Limb (tissue), 2 donors: ENCODE measurements around the gene ILKAP.
A peak's percentile ranks its signal among the peaks of the same experiment; 100 is the strongest.

Experiments used
- DNase-seq, 2 donors: peaks; one replicate each; pipeline ENCODE4 v3.0.0-alpha.2; 2016; ENCODE audit errors: extremely low spot score in 2 of 2

Gene ILKAP

GRCh38 chr2:238237431-238238135, 34.1 kb upstream of the ILKAP start:
- DNase-seq = no peak

DNA sequence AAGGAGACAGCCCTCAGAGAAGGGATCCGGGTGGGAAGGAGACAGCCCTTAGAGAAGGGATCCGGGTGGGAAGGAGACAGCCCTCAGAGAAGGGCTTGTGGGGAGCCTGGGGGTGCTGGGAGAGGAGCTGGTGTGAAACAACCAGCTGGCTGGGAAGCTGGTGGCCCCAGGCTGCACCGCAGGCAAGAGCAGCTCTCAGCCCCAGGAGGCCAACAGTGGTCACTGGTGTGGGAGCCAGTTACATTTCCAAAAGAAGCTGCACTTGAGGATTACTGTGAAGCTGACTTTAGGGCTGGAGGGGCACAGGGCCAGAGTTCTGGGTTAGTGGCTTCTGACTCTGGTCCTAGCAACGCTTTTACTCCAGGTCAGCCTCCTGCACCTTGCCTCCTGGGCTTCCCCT, 33.1 kb upstream of the ILKAP start:
- no peak for DNase-seq

GRCh38 chr2:238235856-238236255, 32.4 kb upstream of the ILKAP start:
- no peak for DNase-seq

DNA sequence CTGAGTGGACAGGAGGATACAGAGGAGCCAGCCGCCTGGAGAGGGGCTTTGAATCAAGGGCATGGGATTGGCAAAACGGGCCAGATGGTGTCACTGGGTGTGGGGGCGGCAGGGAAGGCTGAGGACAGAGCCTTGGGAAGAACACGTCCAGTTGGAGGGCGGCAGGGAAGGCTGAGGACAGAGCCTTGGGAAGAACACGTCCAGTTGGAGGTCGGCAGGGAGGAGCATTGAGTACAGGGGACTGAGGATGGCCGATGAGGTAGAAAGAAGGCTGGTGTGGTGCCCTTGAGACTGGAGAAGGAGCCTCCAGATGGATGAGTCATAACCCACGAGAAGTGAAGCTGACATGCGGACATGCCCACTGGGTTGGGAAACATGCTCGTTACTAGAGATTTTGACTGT, 31.8 kb upstream of the ILKAP start:
- no peak for DNase-seq

DNA sequence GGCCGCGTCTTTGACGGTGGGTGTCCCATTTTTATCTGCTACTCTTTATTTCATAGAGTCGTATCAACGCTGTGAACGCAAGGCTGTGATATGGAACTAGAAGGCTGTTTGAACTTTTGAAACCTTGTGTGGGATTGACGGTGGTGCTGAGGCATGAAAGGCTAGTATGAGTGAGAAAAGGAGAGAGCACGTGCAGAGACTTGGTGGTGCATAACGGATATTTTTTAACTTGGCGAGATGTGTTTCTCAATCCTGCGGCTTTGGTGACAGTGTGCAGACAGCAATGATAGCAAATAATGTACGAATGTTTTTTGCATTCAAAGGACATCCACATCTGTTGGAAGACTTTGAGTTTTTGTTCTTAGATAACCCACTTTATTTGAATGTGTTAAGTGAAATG, 30.1 kb upstream of the ILKAP start:
- DNase-seq = no peak

DNA sequence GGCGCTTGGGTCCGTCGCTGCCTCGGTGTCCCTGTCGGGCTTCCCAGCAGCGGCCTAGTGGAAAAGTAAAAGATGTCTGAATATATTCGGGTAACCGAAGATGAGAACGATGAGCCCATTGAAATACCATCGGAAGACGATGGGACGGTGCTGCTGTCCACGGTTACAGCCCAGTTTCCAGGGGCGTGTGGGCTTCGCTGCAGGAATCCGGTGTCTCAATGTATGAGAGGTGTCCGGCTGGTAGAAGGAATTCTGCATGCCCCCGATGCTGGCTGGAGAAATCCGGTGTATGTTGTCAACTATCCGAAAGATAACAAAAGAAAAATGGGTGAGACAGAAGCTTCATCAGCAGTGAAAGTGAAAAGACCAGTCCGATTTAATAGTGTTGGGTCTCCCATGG, 28.3 kb upstream of the ILKAP start:
- no peak for DNase-seq

DNA sequence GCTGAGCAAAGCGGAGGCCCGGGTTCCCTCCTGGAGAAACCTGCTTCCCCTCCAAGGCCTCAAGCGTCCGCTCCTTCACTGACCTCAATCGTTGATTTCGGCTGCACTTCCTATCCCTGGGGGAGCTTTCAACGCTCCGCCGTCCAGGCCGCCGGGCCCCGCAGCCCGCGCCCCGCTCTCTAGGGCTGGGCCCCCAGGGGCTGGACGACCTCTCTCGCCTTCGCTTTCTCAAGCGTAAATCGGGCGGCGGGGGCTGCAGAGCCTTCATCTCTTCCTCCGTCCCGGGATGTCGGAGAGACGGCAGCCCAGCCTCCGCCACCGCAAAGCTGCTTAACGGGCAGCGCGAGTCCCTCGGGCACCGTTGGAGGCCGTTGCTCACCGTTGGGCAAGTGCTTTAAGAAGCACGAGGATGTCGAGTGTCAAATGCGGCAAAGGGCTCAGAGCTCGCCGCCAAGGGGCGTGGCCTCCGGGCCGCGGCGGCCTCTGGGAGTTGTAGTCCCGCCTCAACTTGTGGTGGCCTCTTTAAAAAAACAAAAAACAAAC, 27.8 kb upstream of the ILKAP start:
- peak; percentile 19 to 87 for DNase-seq

- no peak for DNase-seq
Observed at GRCh38 chr2:238230699-238231098, 27.2 kb upstream of the ILKAP start.

- no peak for DNase-seq
Observed at GRCh38 chr2:238228700-238229099, 25.2 kb upstream of the ILKAP start.

- no peak for DNase-seq
Observed at GRCh38 chr2:238227587-238228032, 24.1 kb upstream of the ILKAP start.

DNA sequence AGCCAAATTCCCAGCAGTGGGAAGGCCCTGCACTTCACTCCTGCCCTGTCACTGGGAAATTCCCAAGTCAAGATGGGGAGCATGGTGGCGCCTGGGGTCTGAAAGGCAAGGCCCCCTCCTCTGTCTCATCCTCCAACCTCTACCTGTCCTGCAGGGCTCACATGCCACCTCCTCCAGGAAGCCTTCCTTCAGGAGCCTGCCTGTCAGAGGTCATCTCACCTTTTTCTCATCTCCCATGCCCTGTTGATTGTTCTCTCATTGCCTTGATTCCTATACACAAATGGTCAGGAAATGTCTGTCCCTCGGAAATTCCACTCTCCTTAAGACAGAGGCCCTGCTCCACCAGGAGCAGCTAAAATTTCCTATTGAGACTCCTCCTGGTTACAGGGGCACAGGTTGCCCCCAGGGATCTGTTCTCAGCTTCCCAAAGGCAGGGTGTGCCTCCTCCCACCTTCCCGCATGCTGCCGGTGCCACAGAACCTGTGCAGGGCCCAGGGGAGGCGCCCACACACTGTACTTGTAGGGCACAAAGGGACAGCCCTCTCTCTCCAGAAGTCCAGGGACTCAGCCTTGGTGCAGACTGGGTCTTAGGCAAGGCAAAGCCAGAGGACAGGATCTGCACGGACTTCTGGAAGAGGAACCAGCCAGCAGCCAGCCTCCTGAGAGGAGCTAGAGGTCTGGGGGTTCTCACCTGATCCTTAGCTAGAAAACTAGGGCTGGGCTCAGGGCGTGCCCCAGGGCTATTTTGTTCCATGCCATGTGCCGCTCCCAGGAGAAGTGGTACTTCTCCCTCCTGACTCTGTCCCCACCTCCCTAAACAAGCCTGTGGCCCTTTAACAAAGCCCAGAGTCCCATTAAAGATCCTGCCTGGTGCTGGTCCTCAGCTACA, 23.4 kb upstream of the ILKAP start:
- DNase-seq = no peak

DNA sequence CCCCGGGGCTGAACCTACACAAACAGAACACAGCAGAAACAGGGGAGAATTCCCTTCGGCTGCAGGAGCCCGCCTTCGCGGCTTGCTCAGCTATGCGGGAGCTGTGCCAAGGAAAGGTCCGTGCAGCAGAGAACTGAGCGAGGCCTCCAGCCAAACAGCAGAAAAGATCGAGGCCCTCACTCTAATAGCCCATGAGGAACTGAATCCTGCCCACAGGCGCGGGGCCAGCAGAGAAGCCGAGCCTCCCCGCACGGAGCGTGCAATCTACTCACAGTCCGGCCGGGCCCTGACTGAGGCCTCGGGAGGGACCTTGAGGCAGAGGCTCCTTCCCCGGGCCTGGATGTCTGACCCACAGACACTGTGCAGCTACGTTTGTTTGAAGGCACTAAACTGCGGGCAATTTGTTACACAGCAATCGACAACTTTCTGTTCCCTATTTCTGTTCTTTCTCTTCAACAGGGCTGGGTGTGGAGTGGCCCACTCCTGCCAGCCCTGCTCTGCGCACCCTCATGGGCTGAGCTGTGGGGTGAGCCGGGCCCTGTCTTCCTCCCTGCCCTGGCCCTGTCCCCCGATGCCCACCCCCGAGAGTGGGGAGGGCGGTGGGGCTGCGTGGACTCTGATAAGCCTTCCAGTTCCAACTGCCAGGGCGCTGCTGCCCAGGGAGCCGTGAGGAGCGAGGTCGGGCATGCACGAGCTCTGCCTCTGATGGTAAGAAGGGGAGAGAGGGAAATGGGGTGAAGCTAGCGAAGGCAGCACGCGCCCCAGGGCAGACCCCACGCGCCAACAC, 22.6 kb upstream of the ILKAP start:
- DNase-seq = peak in 1 of 2 donors; percentile 49

GRCh38 chr2:238225121-238225520, 21.6 kb upstream of the ILKAP start:
- no peak for DNase-seq

DNA sequence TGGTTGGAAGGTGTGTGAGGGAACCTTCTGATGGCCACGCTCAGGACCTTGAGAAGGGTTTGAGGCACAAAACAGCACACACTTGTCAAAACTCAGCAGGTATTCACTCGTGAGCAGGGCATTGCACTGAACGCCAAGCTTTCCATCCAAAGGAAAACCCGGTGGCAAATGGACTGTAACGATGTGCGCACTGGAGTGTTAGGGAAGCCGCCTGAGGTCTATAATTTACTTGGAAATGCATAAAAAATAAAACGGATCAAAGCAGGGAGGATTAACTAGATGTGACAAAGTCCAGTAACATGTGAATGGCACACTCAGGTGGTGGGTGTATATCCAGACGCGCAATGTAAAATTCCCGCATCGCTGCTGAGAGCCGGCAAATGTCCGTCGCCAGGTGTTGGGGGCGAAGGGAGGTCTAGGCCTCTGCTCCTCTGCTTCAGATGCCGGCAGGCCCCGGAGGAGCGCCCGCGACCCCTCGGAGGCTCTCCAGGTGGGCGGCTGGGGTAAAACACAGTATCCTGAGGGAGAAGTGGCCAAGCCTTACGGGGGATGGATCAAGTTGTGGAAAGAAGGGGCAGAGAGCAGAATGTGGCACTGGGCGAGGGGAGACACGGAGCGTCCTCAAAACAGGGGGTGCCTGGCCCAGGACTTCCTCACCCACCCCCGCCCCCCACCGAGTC, 21.0 kb upstream of the ILKAP start:
- no peak for DNase-seq

DNA sequence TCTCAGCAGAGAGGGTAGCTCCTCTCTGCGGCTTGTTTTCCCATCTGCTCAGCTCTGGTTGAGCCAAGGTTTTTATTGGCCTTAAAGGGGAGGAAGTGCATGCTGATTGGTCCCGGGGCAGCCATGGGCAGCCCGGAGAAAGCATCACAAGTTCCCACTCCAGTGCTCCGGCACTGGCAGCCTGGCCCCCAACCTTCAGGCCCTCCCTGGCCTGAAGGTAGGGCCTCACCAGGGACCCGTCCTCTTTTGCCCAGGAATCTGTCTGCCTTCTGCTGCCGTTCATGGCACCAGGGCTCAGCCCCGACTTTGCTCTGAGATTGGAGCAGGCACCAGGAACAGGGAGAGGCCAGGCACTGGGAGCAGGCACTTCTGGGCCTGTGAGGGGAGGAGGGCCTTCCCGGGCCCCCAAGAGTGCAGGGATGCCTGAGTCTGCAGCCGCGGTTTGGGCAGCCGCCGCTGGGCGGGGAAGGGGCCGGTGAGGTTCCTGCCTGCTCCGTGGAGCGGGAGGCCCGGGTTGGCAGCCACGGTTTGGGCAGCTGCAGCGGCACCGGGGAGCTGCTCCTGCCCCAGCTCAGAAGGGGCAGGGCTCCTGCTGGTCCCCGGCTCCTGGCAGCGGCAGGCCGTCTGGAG, 17.5 kb upstream of the ILKAP start:
- DNase-seq = no peak

DNA sequence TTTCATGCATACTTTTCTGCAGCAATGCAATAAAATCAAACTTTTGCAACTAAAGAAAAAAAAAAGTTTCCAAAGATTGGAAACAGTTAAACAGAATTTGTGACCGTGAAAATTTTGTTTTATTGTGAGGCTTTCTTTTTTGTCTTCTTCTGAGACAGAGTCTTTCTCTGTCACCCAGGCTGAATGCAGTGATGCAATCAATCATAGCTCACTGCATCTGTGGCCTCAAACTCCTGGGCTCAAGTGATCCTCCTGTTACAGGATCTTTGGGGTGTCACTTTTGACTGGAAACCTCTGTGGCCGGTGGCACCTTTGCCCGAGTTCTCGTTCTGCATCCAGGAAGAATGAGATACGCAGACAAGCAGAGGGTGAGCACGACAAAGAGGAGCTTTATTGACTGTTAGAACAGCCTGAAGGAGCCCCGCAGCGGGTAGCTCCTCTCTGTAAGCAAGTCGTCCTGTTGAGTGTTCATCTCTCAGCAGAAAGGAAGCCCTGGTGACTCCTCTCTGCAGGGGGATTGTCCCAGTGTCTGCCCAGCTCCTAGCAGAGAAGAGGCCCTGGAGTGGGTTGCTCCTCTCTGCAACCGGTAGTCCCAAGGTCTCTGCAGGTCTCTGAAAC, 16.9 kb upstream of the ILKAP start:
- no peak for DNase-seq

DNA sequence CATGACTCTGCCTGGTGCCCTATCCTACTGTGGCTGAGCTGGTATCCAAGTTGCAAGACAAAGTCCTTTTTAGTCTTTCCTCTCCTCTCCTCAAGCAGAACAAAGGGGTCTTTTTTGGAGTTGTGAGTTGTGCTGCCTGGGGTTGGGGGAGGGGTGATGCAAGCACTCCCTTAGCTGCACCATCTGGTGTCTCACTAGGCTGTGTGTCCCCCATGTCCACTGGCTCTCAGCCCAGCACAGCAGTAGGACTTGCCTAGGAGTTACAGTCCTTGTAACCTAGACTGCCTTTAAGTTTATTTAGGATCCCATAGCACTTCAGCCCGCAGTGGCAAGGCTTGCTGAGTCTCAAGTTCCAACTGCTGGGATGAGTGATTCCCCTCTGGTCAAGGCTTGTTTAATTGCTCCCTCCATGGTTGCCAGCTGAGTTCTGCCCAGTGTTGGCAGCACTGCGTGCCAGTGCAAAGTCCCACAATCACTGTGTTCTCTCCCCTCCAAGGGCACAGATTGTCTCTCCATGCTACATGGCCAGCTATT, 13.2 kb upstream of the ILKAP start:
- DNase-seq = peak in 1 of 2 donors; percentile 57

- DNase-seq = no peak
Observed at GRCh38 chr2:238207006-238207405, 3.5 kb upstream of the ILKAP start.

DNA sequence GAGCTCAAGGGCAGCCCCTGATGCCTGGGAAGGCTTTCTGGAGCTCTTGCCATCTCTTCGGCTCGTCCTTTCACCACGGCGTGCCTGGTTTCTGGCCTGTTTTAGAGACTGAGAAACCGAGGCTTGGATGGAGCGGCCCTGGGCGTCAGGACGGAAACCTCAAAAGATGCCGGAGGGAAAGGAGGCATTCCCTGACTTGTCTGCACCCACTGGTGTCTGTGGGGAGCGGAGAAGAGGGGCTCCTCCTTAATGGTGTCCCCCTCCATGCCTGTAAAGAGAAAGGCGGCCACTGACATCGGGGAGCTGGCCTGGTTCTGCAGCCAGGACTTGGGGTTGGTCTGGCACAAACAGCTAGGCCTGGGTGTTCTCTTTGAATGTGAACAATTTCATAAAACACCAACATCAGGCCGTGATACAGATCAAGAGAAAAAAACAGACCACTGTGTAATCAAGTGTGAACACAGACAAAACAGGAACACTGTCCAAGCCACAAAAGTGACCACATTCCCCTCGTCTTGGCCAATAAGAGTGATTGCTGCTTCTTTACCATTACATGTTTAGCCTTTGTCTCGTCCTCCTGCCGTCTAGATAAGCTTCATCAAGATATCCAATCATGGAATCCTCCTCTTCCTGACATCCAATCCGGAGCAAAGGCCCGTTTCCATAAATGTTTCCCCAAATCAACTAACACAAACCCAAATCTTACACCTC, 633 bp upstream of the ILKAP start:
- no peak for DNase-seq
